Ishikawa (cell line): ENCODE results near the gene DCBLD1.

Source experiments
- CREB1 ChIP-seq: IDR thresholded peaks from 2 replicates; pipeline ENCODE4 v1.6.1; 2012; ENCODE audit warnings: low read depth
- YY1 ChIP-seq: IDR thresholded peaks from 2 replicates; pipeline ENCODE4 v1.6.1; 2012; ENCODE audit warnings: low read depth
- ZBTB7A ChIP-seq: IDR thresholded peaks from 2 replicates; pipeline ENCODE4 v1.6.1; 2012; ENCODE audit warnings: low read depth
- TF ChIP-seq, protein P1 (sequence below): IDR thresholded peaks from 2 replicates; pipeline ENCODE4 v1.6.1; 2012

DNA sequence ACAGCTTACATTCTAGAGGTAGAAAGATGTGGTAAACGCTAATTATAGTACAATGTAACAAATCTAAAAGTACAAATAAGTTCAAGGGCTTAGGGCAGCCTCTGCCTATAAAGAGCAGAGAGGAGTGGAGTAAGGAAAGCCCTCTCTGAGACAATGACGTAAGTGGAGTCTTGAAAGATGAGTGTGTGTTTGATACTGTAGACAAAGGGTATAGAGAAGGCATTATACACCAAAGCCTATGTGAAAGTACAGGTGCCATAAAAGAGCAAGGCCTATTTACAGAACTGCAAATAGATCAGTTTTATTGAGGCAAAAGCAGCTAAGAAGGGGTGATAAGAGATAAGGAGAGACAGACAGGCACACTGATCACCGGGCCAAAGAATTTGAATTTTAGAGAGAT is 108.9 kb downstream of the DCBLD1 start:
- TF ChIP-seq, protein P1, sequence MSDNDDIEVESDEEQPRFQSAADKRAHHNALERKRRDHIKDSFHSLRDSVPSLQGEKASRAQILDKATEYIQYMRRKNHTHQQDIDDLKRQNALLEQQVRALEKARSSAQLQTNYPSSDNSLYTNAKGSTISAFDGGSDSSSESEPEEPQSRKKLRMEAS: no peak
- TF ChIP-seq YY1: no peak
- TF ChIP-seq ZBTB7A: no peak
- TF ChIP-seq CREB1: no peak
